ENCODE data around the gene USP31. TPM values are rescaled to one million over a fixed set of nuclear protein-coding genes. Genes with fewer than 3 reads are reported as not detected.

Gene USP31
- total RNA-seq, 1 experiment from 2014 or later: 6.7 TPM

DNA sequence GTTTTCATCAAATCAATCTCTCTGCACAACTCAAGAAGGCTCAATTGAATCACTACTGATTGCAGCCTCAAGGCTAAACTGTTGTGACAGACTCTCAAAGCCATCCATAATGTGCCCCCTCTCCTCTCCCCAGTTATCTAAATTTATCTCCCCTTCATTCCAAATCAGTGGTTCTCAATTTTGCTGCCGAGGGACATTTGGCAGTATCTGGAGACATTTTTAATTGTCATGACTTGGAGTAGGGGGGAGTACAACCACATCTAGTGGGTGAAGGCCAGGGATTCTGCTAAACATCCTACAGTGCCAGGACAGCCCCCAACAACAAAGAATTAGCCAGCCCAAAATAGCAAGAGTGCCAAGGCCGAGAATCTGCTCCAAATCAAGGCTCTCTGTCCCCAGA, 9.1 kb downstream of the USP31 start:
- intact Hi-C loops (cut with micrococcal nuclease): no loop called here
- ATAC-seq: no peak
- H3K79me2 ChIP-seq (ENCODE audit: low read length): peaks cover 97% of the 10 kb centered on the region
- DNase-seq: no peak
- no peaks in the 10 kb centered on the region for H4K20me1 ChIP-seq (ENCODE audit: low read length)
- no peak overlapping the region for H3K4me3 ChIP-seq (ENCODE audit: low read length)
- no peaks in the 10 kb centered on the region for H3K9me2 ChIP-seq (replicated peaks; ENCODE audit: low read length)
- TF ChIP-seq, protein P1, sequence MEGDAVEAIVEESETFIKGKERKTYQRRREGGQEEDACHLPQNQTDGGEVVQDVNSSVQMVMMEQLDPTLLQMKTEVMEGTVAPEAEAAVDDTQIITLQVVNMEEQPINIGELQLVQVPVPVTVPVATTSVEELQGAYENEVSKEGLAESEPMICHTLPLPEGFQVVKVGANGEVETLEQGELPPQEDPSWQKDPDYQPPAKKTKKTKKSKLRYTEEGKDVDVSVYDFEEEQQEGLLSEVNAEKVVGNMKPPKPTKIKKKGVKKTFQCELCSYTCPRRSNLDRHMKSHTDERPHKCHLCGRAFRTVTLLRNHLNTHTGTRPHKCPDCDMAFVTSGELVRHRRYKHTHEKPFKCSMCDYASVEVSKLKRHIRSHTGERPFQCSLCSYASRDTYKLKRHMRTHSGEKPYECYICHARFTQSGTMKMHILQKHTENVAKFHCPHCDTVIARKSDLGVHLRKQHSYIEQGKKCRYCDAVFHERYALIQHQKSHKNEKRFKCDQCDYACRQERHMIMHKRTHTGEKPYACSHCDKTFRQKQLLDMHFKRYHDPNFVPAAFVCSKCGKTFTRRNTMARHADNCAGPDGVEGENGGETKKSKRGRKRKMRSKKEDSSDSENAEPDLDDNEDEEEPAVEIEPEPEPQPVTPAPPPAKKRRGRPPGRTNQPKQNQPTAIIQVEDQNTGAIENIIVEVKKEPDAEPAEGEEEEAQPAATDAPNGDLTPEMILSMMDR (conservative IDR thresholded peaks at IDR 0.05; ENCODE audit: low read depth, low read length): no peak
- no peak for TF ChIP-seq EZH2phosphoT487 (IDR thresholded peaks at IDR 0.05; ENCODE audit: borderline replicate concordance, low read length)
- no peak for TF ChIP-seq EZH2 (IDR thresholded peaks at IDR 0.05; ENCODE audit: low read length, unreplicated experiment)
- no peak overlapping the region for H2AFZ ChIP-seq (ENCODE audit: low read length)
- POLR2A ChIA-PET (ENCODE audit: unreplicated experiment): no interaction called here
- H3K4me2 ChIP-seq (ENCODE audit: low read length): no peak overlapping the region
- H3K9me3 ChIP-seq (ENCODE audit: low read length): no peaks in the 10 kb centered on the region
- H3F3A ChIP-seq (ENCODE audit: low read length, unreplicated experiment): no peaks in the 10 kb centered on the region
- CTCF ChIA-PET: no interaction called here
- H3K4me1 ChIP-seq (ENCODE audit: insufficient read depth, low read length): peaks cover 12% of the 10 kb centered on the region
- H3K36me3 ChIP-seq (ENCODE audit: low read depth, low read length): no peaks in the 10 kb centered on the region; the same call in 1 of the 2 replicates
- no peak overlapping the region for H3K9ac ChIP-seq (ENCODE audit: low read length)
- no peak overlapping the region for H3K27ac ChIP-seq (ENCODE audit: low read length)
- no TSS peak for BruUV-seq (replicated peaks)
- H3K27me3 ChIP-seq (ENCODE audit: low read length): no peaks in the 10 kb centered on the region

- BruUV-seq (replicated peaks): no TSS peak
- CTCF ChIA-PET: interaction anchor here (0.5 kb wide), 1 partner anchor 1130 kb away, joined by 3 read pairs; the partner anchor contains the start of gene MOSMO
Measured at GRCh38 chr16:23137818-23138217, 11.4 kb downstream of the USP31 start.

GRCh38 chr16:23137256-23137655, 12.0 kb downstream of the USP31 start:
- H3K79me2 ChIP-seq (ENCODE audit: low read length): peaks cover 97% of the 10 kb centered on the region
- POLR2A ChIA-PET (ENCODE audit: unreplicated experiment): no interaction called here
- no peak overlapping the region for H3K9ac ChIP-seq (ENCODE audit: low read length)
- CTCF ChIA-PET: no interaction called here
- H3K9me3 ChIP-seq (ENCODE audit: low read length): no peaks in the 10 kb centered on the region
- DNase-seq (no peak), ATAC-seq (no peak)
- H3K4me1 ChIP-seq (ENCODE audit: insufficient read depth, low read length): peaks cover 8% of the 10 kb centered on the region; the same call in 1 of the 2 replicates
- TF ChIP-seq EZH2 (IDR thresholded peaks at IDR 0.05; ENCODE audit: low read length, unreplicated experiment) (no peak), EZH2phosphoT487 (IDR thresholded peaks at IDR 0.05; ENCODE audit: borderline replicate concordance, low read length) (no peak)
- TF ChIP-seq, protein P1 (conservative IDR thresholded peaks at IDR 0.05; ENCODE audit: low read depth, low read length): no peak
- no peak overlapping the region for H3K27ac ChIP-seq (ENCODE audit: low read length)
- H3K9me2 ChIP-seq (replicated peaks; ENCODE audit: low read length): no peaks in the 10 kb centered on the region
- no peak overlapping the region for H2AFZ ChIP-seq (ENCODE audit: low read length)
- no peaks in the 10 kb centered on the region; the same call in 1 of the 2 replicates for H3K36me3 ChIP-seq (ENCODE audit: low read depth, low read length)
- intact Hi-C loops (cut with micrococcal nuclease): no loop called here
- no peaks in the 10 kb centered on the region for H3K27me3 ChIP-seq (ENCODE audit: low read length)
- no peak overlapping the region for H3K4me3 ChIP-seq (ENCODE audit: low read length)
- H4K20me1 ChIP-seq (ENCODE audit: low read length): no peaks in the 10 kb centered on the region
- no peaks in the 10 kb centered on the region for H3F3A ChIP-seq (ENCODE audit: low read length, unreplicated experiment)
- BruUV-seq (replicated peaks): no TSS peak
- no peak overlapping the region for H3K4me2 ChIP-seq (ENCODE audit: low read length)

More at GRCh38 chr16:23137818-23138217, 11.4 kb downstream of the USP31 start:
- Histone ChIP-seq H3K4me1 (ENCODE audit: insufficient read depth, low read length) (peaks cover 8% of the 10 kb centered on the region; the same call in 1 of the 2 replicates), H3F3A (ENCODE audit: low read length, unreplicated experiment) (no peaks in the 10 kb centered on the region), H3K4me2 (ENCODE audit: low read length) (0 out of 2 replicates have a peak overlapping the region, but pooled peaks have one; percentile 13), H3K36me3 (ENCODE audit: low read depth, low read length) (no peaks in the 10 kb centered on the region; the same call in 1 of the 2 replicates), H3K4me3 (ENCODE audit: low read length) (no peak overlapping the region), H3K9ac (ENCODE audit: low read length) (no peak overlapping the region), H3K9me3 (ENCODE audit: low read length) (no peaks in the 10 kb centered on the region), H2AFZ (ENCODE audit: low read length) (no peak overlapping the region), H3K9me2 (replicated peaks; ENCODE audit: low read length) (no peaks in the 10 kb centered on the region), H3K27ac (ENCODE audit: low read length) (no peak overlapping the region), H4K20me1 (ENCODE audit: low read length) (no peaks in the 10 kb centered on the region), H3K27me3 (ENCODE audit: low read length) (no peaks in the 10 kb centered on the region), H3K79me2 (ENCODE audit: low read length) (peaks cover 97% of the 10 kb centered on the region)
- ATAC-seq (no peak), DNase-seq (peak; percentile 36)
- POLR2A ChIA-PET (ENCODE audit: unreplicated experiment): no interaction called here
- intact Hi-C loops (cut with micrococcal nuclease): no loop called here
- TF ChIP-seq EZH2 (IDR thresholded peaks at IDR 0.05; ENCODE audit: low read length, unreplicated experiment): no peak
- no peak for TF ChIP-seq EZH2phosphoT487 (IDR thresholded peaks at IDR 0.05; ENCODE audit: borderline replicate concordance, low read length)
- TF ChIP-seq, protein P1 (conservative IDR thresholded peaks at IDR 0.05; ENCODE audit: low read depth, low read length): no peak
